ENCODE measurements around the gene DNAAF1.
"Not testable (repeated sequence)": the region's sequence is repeated elsewhere in the genome, so short reads cannot be mapped to it uniquely, and the experiment has no call there.

The DNAAF1 gene

GRCh38 chr16:84204551-84204950 lies 59.4 kb downstream of the DNAAF1 start:
- H3K27me3 ChIP-seq (replicated peaks; ENCODE audit: control insufficient read depth, insufficient read depth, low read length, poor library complexity, severe bottlenecking); H3K4me1 ChIP-seq (ENCODE audit: control insufficient read depth, insufficient read depth, low read length, poor library complexity, severe bottlenecking); H3K36me3 ChIP-seq (ENCODE audit: control insufficient read depth, insufficient read depth, low read length); DNase-seq; H3K4me3 ChIP-seq (ENCODE audit: insufficient read depth, low read depth, low read length, poor library complexity, severe bottlenecking); H3K9me3 ChIP-seq (ENCODE audit: control insufficient read depth, low read length); H3K27ac ChIP-seq (ENCODE audit: insufficient read depth, low read length, poor library complexity, severe bottlenecking): not testable (repeated sequence)

GRCh38 chr16:84205123-84205522 lies 60.0 kb downstream of the DNAAF1 start:
- H3K4me1 ChIP-seq (ENCODE audit: control insufficient read depth, insufficient read depth, low read length, poor library complexity, severe bottlenecking); H3K27ac ChIP-seq (ENCODE audit: insufficient read depth, low read length, poor library complexity, severe bottlenecking); H3K9me3 ChIP-seq (ENCODE audit: control insufficient read depth, low read length); H3K36me3 ChIP-seq (ENCODE audit: control insufficient read depth, insufficient read depth, low read length); H3K27me3 ChIP-seq (replicated peaks; ENCODE audit: control insufficient read depth, insufficient read depth, low read length, poor library complexity, severe bottlenecking); H3K4me3 ChIP-seq (ENCODE audit: insufficient read depth, low read depth, low read length, poor library complexity, severe bottlenecking); DNase-seq: not testable (repeated sequence)

GRCh38 chr16:84205976-84206691 lies 61.0 kb downstream of the DNAAF1 start:
- H3K36me3 ChIP-seq (ENCODE audit: control insufficient read depth, insufficient read depth, low read length): no peaks in the 10 kb centered on the region
- no peak for DNase-seq
- no peaks in the 10 kb centered on the region for H3K4me1 ChIP-seq (ENCODE audit: control insufficient read depth, insufficient read depth, low read length, poor library complexity, severe bottlenecking)
- H3K9me3 ChIP-seq (ENCODE audit: control insufficient read depth, low read length): no peaks in the 10 kb centered on the region
- H3K27ac ChIP-seq (ENCODE audit: insufficient read depth, low read length, poor library complexity, severe bottlenecking): no peak overlapping the region
- H3K4me3 ChIP-seq (ENCODE audit: insufficient read depth, low read depth, low read length, poor library complexity, severe bottlenecking): no peak overlapping the region
- no peaks in the 10 kb centered on the region for H3K27me3 ChIP-seq (replicated peaks; ENCODE audit: control insufficient read depth, insufficient read depth, low read length, poor library complexity, severe bottlenecking)

DNA sequence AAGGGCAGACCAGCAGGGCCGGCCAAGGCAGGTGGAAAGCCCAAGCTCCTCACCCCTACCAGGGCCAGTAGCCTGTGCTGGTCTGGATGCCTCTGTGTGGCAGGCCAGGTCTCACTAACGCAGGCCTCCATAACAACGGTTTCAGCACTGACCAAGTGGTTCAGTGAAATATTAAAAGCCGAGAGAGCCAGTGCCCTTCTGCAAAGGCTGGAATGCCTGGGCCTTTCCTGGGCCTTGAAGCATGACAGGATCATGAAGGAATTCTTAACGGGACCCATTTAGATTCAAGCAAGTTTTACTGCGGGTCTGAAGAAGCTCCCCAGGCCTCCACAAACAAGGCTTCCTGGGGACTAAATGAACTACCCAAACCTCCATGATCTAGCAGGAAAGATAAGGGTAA lies 62.1 kb downstream of the DNAAF1 start:
- no peaks in the 10 kb centered on the region for H3K36me3 ChIP-seq (ENCODE audit: control insufficient read depth, insufficient read depth, low read length)
- no peaks in the 10 kb centered on the region for H3K9me3 ChIP-seq (ENCODE audit: control insufficient read depth, low read length)
- no peak overlapping the region for H3K4me3 ChIP-seq (ENCODE audit: insufficient read depth, low read depth, low read length, poor library complexity, severe bottlenecking)
- DNase-seq: no peak
- no peaks in the 10 kb centered on the region for H3K27me3 ChIP-seq (replicated peaks; ENCODE audit: control insufficient read depth, insufficient read depth, low read length, poor library complexity, severe bottlenecking)
- no peak overlapping the region for H3K27ac ChIP-seq (ENCODE audit: insufficient read depth, low read length, poor library complexity, severe bottlenecking)
- no peaks in the 10 kb centered on the region for H3K4me1 ChIP-seq (ENCODE audit: control insufficient read depth, insufficient read depth, low read length, poor library complexity, severe bottlenecking)

GRCh38 chr16:84207879-84208278 lies 62.8 kb downstream of the DNAAF1 start:
- H3K4me1 ChIP-seq (ENCODE audit: control insufficient read depth, insufficient read depth, low read length, poor library complexity, severe bottlenecking): no peaks in the 10 kb centered on the region
- no peak overlapping the region for H3K4me3 ChIP-seq (ENCODE audit: insufficient read depth, low read depth, low read length, poor library complexity, severe bottlenecking)
- H3K36me3 ChIP-seq (ENCODE audit: control insufficient read depth, insufficient read depth, low read length): no peaks in the 10 kb centered on the region
- H3K27ac ChIP-seq (ENCODE audit: insufficient read depth, low read length, poor library complexity, severe bottlenecking): no peak overlapping the region
- DNase-seq: no peak
- H3K9me3 ChIP-seq (ENCODE audit: control insufficient read depth, low read length): no peaks in the 10 kb centered on the region
- H3K27me3 ChIP-seq (replicated peaks; ENCODE audit: control insufficient read depth, insufficient read depth, low read length, poor library complexity, severe bottlenecking): no peaks in the 10 kb centered on the region

- H3K27me3 ChIP-seq (replicated peaks; ENCODE audit: control insufficient read depth, insufficient read depth, low read length, poor library complexity, severe bottlenecking): no peaks in the 10 kb centered on the region
- H3K9me3 ChIP-seq (ENCODE audit: control insufficient read depth, low read length): no peaks in the 10 kb centered on the region
- H3K4me3 ChIP-seq (ENCODE audit: insufficient read depth, low read depth, low read length, poor library complexity, severe bottlenecking): no peak overlapping the region
- no peaks in the 10 kb centered on the region for H3K36me3 ChIP-seq (ENCODE audit: control insufficient read depth, insufficient read depth, low read length)
- H3K27ac ChIP-seq (ENCODE audit: insufficient read depth, low read length, poor library complexity, severe bottlenecking): no peak overlapping the region
- no peak for DNase-seq
- H3K4me1 ChIP-seq (ENCODE audit: control insufficient read depth, insufficient read depth, low read length, poor library complexity, severe bottlenecking): no peaks in the 10 kb centered on the region
These were observed 64.9 kb downstream of the DNAAF1 start for GRCh38 chr16:84209989-84210388.

- no peaks in the 10 kb centered on the region for H3K27me3 ChIP-seq (replicated peaks; ENCODE audit: control insufficient read depth, insufficient read depth, low read length, poor library complexity, severe bottlenecking)
- DNase-seq: no peak
- H3K9me3 ChIP-seq (ENCODE audit: control insufficient read depth, low read length): no peaks in the 10 kb centered on the region
- H3K4me3 ChIP-seq (ENCODE audit: insufficient read depth, low read depth, low read length, poor library complexity, severe bottlenecking): no peak overlapping the region
- H3K4me1 ChIP-seq (ENCODE audit: control insufficient read depth, insufficient read depth, low read length, poor library complexity, severe bottlenecking): no peaks in the 10 kb centered on the region
- no peak overlapping the region for H3K27ac ChIP-seq (ENCODE audit: insufficient read depth, low read length, poor library complexity, severe bottlenecking)
- no peaks in the 10 kb centered on the region for H3K36me3 ChIP-seq (ENCODE audit: control insufficient read depth, insufficient read depth, low read length)
These were observed 67.0 kb downstream of the DNAAF1 start for GRCh38 chr16:84212154-84212553.

- no peaks in the 10 kb centered on the region for H3K9me3 ChIP-seq (ENCODE audit: control insufficient read depth, low read length)
- no peak overlapping the region for H3K27ac ChIP-seq (ENCODE audit: insufficient read depth, low read length, poor library complexity, severe bottlenecking)
- H3K4me3 ChIP-seq (ENCODE audit: insufficient read depth, low read depth, low read length, poor library complexity, severe bottlenecking): no peak overlapping the region
- no peaks in the 10 kb centered on the region for H3K36me3 ChIP-seq (ENCODE audit: control insufficient read depth, insufficient read depth, low read length)
- H3K27me3 ChIP-seq (replicated peaks; ENCODE audit: control insufficient read depth, insufficient read depth, low read length, poor library complexity, severe bottlenecking): no peaks in the 10 kb centered on the region
- no peaks in the 10 kb centered on the region for H3K4me1 ChIP-seq (ENCODE audit: control insufficient read depth, insufficient read depth, low read length, poor library complexity, severe bottlenecking)
- no peak for DNase-seq
These were observed 67.5 kb downstream of the DNAAF1 start for GRCh38 chr16:84212631-84213030.

GRCh38 chr16:84214451-84215066 lies 69.5 kb downstream of the DNAAF1 start:
- Histone ChIP-seq H3K27me3 (replicated peaks; ENCODE audit: control insufficient read depth, insufficient read depth, low read length, poor library complexity, severe bottlenecking) (no peaks in the 10 kb centered on the region), H3K4me1 (ENCODE audit: control insufficient read depth, insufficient read depth, low read length, poor library complexity, severe bottlenecking) (no peaks in the 10 kb centered on the region), H3K9me3 (ENCODE audit: control insufficient read depth, low read length) (no peaks in the 10 kb centered on the region), H3K27ac (ENCODE audit: insufficient read depth, low read length, poor library complexity, severe bottlenecking) (no peak overlapping the region), H3K4me3 (ENCODE audit: insufficient read depth, low read depth, low read length, poor library complexity, severe bottlenecking) (no peak overlapping the region), H3K36me3 (ENCODE audit: control insufficient read depth, insufficient read depth, low read length) (no peaks in the 10 kb centered on the region)
- no peak for DNase-seq

DNA sequence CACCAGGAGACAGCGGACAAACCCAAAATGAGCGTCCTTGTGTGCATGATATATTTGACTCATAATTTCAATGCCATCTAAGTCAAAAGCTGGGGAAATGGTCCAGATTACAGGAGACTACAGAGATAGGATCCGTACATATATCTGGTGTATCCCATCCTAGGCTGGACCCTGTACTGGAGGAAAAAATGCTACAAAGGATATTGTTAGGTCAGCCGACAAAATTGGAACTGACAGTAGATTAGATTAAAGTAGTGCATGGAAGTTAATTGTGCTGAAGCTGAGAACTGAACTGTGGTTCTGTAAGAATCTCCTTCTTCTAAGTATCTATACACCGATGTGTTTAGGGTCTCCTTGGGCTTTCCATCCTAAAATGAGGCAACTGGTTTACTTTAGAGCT lies 70.4 kb downstream of the DNAAF1 start:
- no peak overlapping the region for H3K27ac ChIP-seq (ENCODE audit: insufficient read depth, low read length, poor library complexity, severe bottlenecking)
- H3K36me3 ChIP-seq (ENCODE audit: control insufficient read depth, insufficient read depth, low read length): no peaks in the 10 kb centered on the region
- H3K9me3 ChIP-seq (ENCODE audit: control insufficient read depth, low read length): no peaks in the 10 kb centered on the region
- no peaks in the 10 kb centered on the region for H3K27me3 ChIP-seq (replicated peaks; ENCODE audit: control insufficient read depth, insufficient read depth, low read length, poor library complexity, severe bottlenecking)
- no peak for DNase-seq
- no peaks in the 10 kb centered on the region for H3K4me1 ChIP-seq (ENCODE audit: control insufficient read depth, insufficient read depth, low read length, poor library complexity, severe bottlenecking)
- no peak overlapping the region for H3K4me3 ChIP-seq (ENCODE audit: insufficient read depth, low read depth, low read length, poor library complexity, severe bottlenecking)
